Endothelial cell of umbilical vein (primary cell): ENCODE results near the gene GIPC3. TPM values are rescaled to one million over a fixed set of nuclear protein-coding genes. Genes with fewer than 3 reads are reported as not detected.

Experiments used
- BruUV-seq: library from RNA; stranded (reverse); fragments of 400-500 nt; replicated peaks from 2 replicates; lab custom pipeline; 2021; lab: Mats Ljungman, UMichigan
- CTCF ChIA-PET: fragments of 300-600, 350-600 bp; sonication (Branson Sonifier 250); formaldehyde crosslinking; loops from one replicate; lab custom pipeline; 2021; ENCODE audit warnings: antibody characterized with exemption, inconsistent platforms; lab: Charles Lee
- POLR2A ChIA-PET: fragments of 300-600, 350-600 bp; sonication (Branson Sonifier 250); formaldehyde crosslinking; loops from one replicate; lab custom pipeline; 2021; ENCODE audit warnings: antibody characterized with exemption, inconsistent platforms; lab: Charles Lee
- DNase-seq: peaks from one replicate; pipeline ENCODE4 v3.0.0-alpha.2; 2011; ENCODE audit warnings: low read depth, low spot score
- FAIRE-seq: peaks from 2 replicates; lab custom pipeline; 2011; peaks lifted over from hg19 to GRCh38; lab: Jason Lieb, UNC
- H2AFZ ChIP-seq: 2 replicates; pipeline ENCODE4 v1.6.0; 2012; ENCODE audit warnings: low read depth, low read length, control low read depth, inconsistent platforms
- H3K27ac ChIP-seq: 2 replicates; pipeline ENCODE4 v1.5.1; 2011; ENCODE audit warnings: low read depth, mild to moderate bottlenecking, control low read depth, low read length, moderate library complexity; ENCODE audit not compliant: insufficient read depth
- H3K27me3 ChIP-seq, 2 experiments: 2 replicates each; pipeline versions ENCODE4 v1.6.0 to v1.6.1; 2011; ENCODE audit warnings: low read length in 2 of 2, mixed read lengths in 1 of 2; ENCODE audit not compliant: control insufficient read depth in 2 of 2, insufficient read depth in 2 of 2
- H3K36me3 ChIP-seq, 2 experiments: 2 replicates in 1 of 2; 3 replicates in 1 of 2; pipeline ENCODE4 v1.5.1; 2011; ENCODE audit warnings: low read length in 2 of 2, mild to moderate bottlenecking in 1 of 2, moderate library complexity in 1 of 2; ENCODE audit not compliant: control insufficient read depth in 2 of 2, insufficient read depth in 2 of 2; ENCODE audit errors: extremely low read depth in 1 of 2
- H3K4me1 ChIP-seq: 3 replicates; pipeline ENCODE4 v1.5.1; 2011; ENCODE audit warnings: mild to moderate bottlenecking, low read length; ENCODE audit not compliant: control insufficient read depth, insufficient read depth; ENCODE audit errors: extremely low read depth
- H3K4me2 ChIP-seq: 2 replicates; pipeline ENCODE4 v1.6.1; 2011; ENCODE audit warnings: low read length, control low read depth, mixed read lengths; ENCODE audit not compliant: insufficient read depth
- H3K4me3 ChIP-seq, 3 experiments: fragments of 200-600 bp in 1 of 3; sonication (generic), shearing (Covaris generic) in 1 of 3; replicated peaks in 1 of 3; 2 replicates each; pipeline ENCODE4 v1.5.1; 2011 to 2016; ENCODE audit warnings: control low read depth in 3 of 3, low read length in 3 of 3, mild to moderate bottlenecking in 2 of 3, inconsistent platforms in 1 of 3, low read depth in 1 of 3, moderate library complexity in 1 of 3; ENCODE audit not compliant: insufficient read depth in 1 of 3
- H3K79me2 ChIP-seq: 2 replicates; pipeline ENCODE4 v1.6.0; 2012; ENCODE audit warnings: low read length, inconsistent platforms; ENCODE audit not compliant: control insufficient read depth, insufficient read depth
- H3K9ac ChIP-seq: replicated peaks from 2 replicates; pipeline ENCODE3; 2011; ENCODE audit warnings: low read length, control low read depth; ENCODE audit not compliant: insufficient read depth; ENCODE audit errors: extremely low read depth
- H3K9me1 ChIP-seq: replicated peaks from 3 replicates; pipeline ENCODE4 v1.6.0; 2011; ENCODE audit warnings: mild to moderate bottlenecking, low read length; ENCODE audit not compliant: control insufficient read depth, insufficient read depth; ENCODE audit errors: extremely low read depth
- H3K9me3 ChIP-seq: replicated peaks from 2 replicates; pipeline ENCODE4 v1.5.1; 2012; ENCODE audit warnings: low read length, inconsistent platforms; ENCODE audit not compliant: control insufficient read depth, insufficient read depth
- H4K20me1 ChIP-seq: replicated peaks from 2 replicates; pipeline ENCODE3; 2011; ENCODE audit warnings: mild to moderate bottlenecking, low read length; ENCODE audit not compliant: control insufficient read depth, insufficient read depth; ENCODE audit errors: extremely low read depth
- CTCF ChIP-seq, 2 donors: IDR thresholded peaks; 1 replicate in 1 of 2; 2 replicates in 1 of 2; pipeline ENCODE4 v1.5.1; 2011; ENCODE audit warnings: low read length in 2 of 2, mild to moderate bottlenecking in 2 of 2, moderate library complexity in 2 of 2, control low read depth in 1 of 2, inconsistent platforms in 1 of 2, low read depth in 1 of 2; ENCODE audit not compliant: insufficient read depth in 1 of 2; ENCODE audit errors: extremely low read depth in 1 of 2
- EZH2 ChIP-seq: IDR thresholded peaks from 2 replicates; pipeline ENCODE4 v1.6.1; 2012; ENCODE audit warnings: borderline replicate concordance, low read depth, mild to moderate bottlenecking, moderate library complexity, low read length, inconsistent platforms; ENCODE audit not compliant: severe bottlenecking
- GATA2 ChIP-seq: IDR thresholded peaks from 2 replicates; pipeline ENCODE4 v1.7.0; 2011; ENCODE audit warnings: low read depth, mild to moderate bottlenecking, moderate library complexity, mixed read lengths, low read length; ENCODE audit not compliant: insufficient read length, insufficient read depth
- MYC ChIP-seq: IDR thresholded peaks from one replicate; pipeline ENCODE4 v1.6.1; 2011; ENCODE audit warnings: mild to moderate bottlenecking, low read depth, low read length
- POLR2A ChIP-seq: IDR thresholded peaks from 2 replicates; pipeline ENCODE4 v1.6.1; 2012; ENCODE audit warnings: low read depth, mild to moderate bottlenecking, control low read depth, low read length
- POLR2AphosphoS5 ChIP-seq: IDR thresholded peaks from 2 replicates; pipeline ENCODE4 v1.6.1; 2012; ENCODE audit warnings: low read depth, mild to moderate bottlenecking, control low read depth, low read length, moderate library complexity; ENCODE audit not compliant: insufficient read depth
- dilution Hi-C: fragments of 300-500 bp; cut with MboI; formaldehyde crosslinking; loops from one replicate; pipeline ENCODE4 v1.15.0; 2019; ENCODE audit warnings: low sequenced_read_pairs; ENCODE audit not compliant: extremely low pct_ligation_motif_present
- intact Hi-C: fragments of 100-400 bp; cut with micrococcal nuclease; formaldehyde crosslinking; loops from one replicate; pipeline ENCODE4 v1.10.0; 2022
- polyA plus RNA-seq, 4 experiments: library from polyadenylated mRNA; depleted of rRNA in 3 of 4; stranded (reverse) in 3 of 4; unstranded in 1 of 4; fragments of >200 nt; gene quantifications; 2 replicates each; pipeline versions ENCODE4 v1.2.1 to v1.2.3, GENCODE V29; 2011 to 2012; ENCODE audit warnings: missing spikeins in 1 of 4
- total RNA-seq: library from RNA; stranded (reverse); gene quantifications from 2 replicates; pipeline ENCODE4 v1.2.3, GENCODE V29; 2021

Gene GIPC3
- total and polyA plus RNA-seq, 2 donors (not counting 3 experiments of a cell fraction or from before 2014, with no cell fraction given), result 2.2 to 6.6 TPM

GRCh38 chr19:3551792-3552095 is 33.5 kb upstream of the GIPC3 start:
- H3K9me3 ChIP-seq, result no peaks in the 10 kb centered on the region
- BruUV-seq, result no TSS peak
- H2AFZ ChIP-seq, result no peak overlapping the region
- H3K9ac ChIP-seq, result no peak overlapping the region
- H3K4me2 ChIP-seq, result no peak overlapping the region
- TF ChIP-seq EZH2 (no peak), POLR2AphosphoS5 (no peak)
- ChIA-PET CTCF (interaction anchor here (1.0 kb wide), 1 partner anchor 16 kb away, joined by 3 read pairs; no protein-coding TSS in a partner anchor), POLR2A (no interaction called here)
- peaks cover 2 to 5% of the 10 kb centered on the region in 2 experiments for H3K36me3 ChIP-seq
- no peak overlapping the region for H3K27ac ChIP-seq
- H3K4me3 ChIP-seq, result no peak overlapping the region
- H3K4me1 ChIP-seq, result peaks cover 22% of the 10 kb centered on the region
- FAIRE-seq, result no peak
- no peaks in the 10 kb centered on the region for H4K20me1 ChIP-seq
- intact Hi-C loops, result no loop called here
- H3K9me1 ChIP-seq, result no peaks in the 10 kb centered on the region
- dilution Hi-C loops, result no loop called here
- no peak for DNase-seq
- H3K27me3 ChIP-seq, result no peaks in the 10 kb centered on the region
- peaks cover 35% of the 10 kb centered on the region for H3K79me2 ChIP-seq

- Histone ChIP-seq H3K9ac (no peak overlapping the region), H3K4me3 (no peak overlapping the region), H3K9me3 (no peaks in the 10 kb centered on the region), H3K9me1 (no peaks in the 10 kb centered on the region), H3K36me3 (peaks cover 0 to 2% of the 10 kb centered on the region in 2 experiments), H3K4me2 (no peak overlapping the region), H3K4me1 (peaks cover 25% of the 10 kb centered on the region), H2AFZ (no peak overlapping the region), H3K27me3 (no peaks in the 10 kb centered on the region), H4K20me1 (no peaks in the 10 kb centered on the region), H3K27ac (no peak overlapping the region), H3K79me2 (peaks cover 40% of the 10 kb centered on the region)
- intact Hi-C loops (no loop called here), dilution Hi-C loops (no loop called here)
- CTCF ChIA-PET, result interaction anchor here (1.1 to 6.4 kb wide), 5 partner anchors 10 to 119 kb away, joined by 3 to 34 read pairs (median 6); no protein-coding TSS in a partner anchor
- POLR2A ChIA-PET, result interaction anchor here (0.8 kb wide), 1 partner anchor 9 kb away, joined by 5 read pairs; no protein-coding TSS in a partner anchor
- DNase-seq (no peak), FAIRE-seq (no peak)
- TF ChIP-seq GATA2 (no peak), POLR2A (no peak), CTCF (IDR thresholded peaks at IDR 0.05; ENCODE audit: extremely low read depth in 1 of 2, insufficient read depth in 1 of 2, low read depth in 1 of 2, low read length in 2 of 2) (no peak), MYC (no peak)
- no TSS peak for BruUV-seq
Observed at GRCh38 chr19:3554254-3555083, 30.8 kb upstream of the GIPC3 start.
